ENCODE results near the gene ZNF205. TPM values are rescaled to one million over a fixed set of nuclear protein-coding genes. Genes with fewer than 3 reads are reported as not detected.

The ZNF205 gene
- total and polyA plus RNA-seq, 2 donors = 4.6 to 9.3 TPM

DNA sequence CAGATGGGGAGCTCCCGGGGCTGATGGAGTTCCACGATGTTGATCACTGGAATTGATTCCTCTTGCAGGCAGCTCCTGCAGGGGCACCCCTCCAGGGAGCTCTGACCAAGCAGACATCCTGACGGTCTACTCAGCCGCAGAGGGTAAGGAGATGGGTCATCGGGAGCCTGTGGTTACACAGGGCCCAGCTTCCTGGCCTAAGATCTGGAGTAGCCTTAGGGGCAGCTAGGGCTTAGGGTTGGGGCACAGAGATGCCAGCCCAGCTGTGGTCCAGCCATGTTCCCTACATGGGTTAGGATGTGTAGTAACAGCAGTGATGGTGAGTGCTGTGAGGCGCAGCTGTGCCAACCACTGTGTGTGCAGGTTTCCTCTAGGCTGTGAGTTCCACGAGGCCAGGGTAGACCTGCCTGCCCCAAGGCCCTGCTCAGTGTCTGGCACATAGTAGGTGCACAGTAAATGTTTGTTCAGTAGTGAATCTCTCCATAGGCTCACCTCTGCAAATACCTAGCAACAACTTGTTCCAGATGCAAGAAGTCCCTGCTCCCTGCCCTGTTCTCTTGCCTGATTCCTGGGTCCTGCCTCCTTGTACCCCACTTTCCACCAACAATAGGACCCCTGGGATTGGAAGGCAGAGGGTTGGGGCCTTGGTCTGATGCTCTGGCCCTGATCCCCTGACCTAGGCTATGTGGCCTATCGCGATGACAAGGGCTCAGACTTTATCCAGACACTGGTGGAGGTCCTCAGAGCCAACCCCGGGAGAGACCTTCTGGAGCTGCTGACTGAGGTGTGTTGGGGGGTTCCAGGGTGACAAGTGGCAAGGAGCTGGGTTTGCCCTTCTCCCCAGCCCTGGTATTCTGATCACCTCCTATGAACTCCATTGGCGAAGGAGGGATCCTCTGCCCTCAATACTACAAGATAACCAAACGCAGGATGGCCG, 36.1 kb downstream of the ZNF205 start:
- Histone ChIP-seq H3K27ac (ENCODE audit: low read depth in 1 of 2, low read length in 1 of 2) (no peak overlapping the region), H3K27me3 (ENCODE audit: control insufficient read depth in 2 of 2, insufficient read depth in 1 of 2, low read length in 1 of 2) (peaks cover 41 to 65% of the 10 kb centered on the region in 2 donors), H3K36me3 (ENCODE audit: control insufficient read depth in 2 of 2, insufficient read depth in 2 of 2, low read length in 1 of 2) (peaks cover 0 to 3% of the 10 kb centered on the region in 2 donors), H3K4me3 (ENCODE audit: low read length in 2 of 2) (no peak overlapping the region), H3K4me1 (ENCODE audit: control insufficient read depth in 2 of 2, insufficient read depth in 2 of 2, low read length in 2 of 2) (peaks cover 0 to 32% of the 10 kb centered on the region in 2 donors), H3K9me3 (ENCODE audit: control insufficient read depth in 2 of 2, insufficient read depth in 1 of 2, low read length in 1 of 2) (peaks cover 0 to 16% of the 10 kb centered on the region in 2 donors)
- 96% methylated on average over 13 of the region's 13 CpGs for WGBS
- no peak for DNase-seq (ENCODE audit: low read depth in 6 of 9, low spot score in 9 of 9)

DNA sequence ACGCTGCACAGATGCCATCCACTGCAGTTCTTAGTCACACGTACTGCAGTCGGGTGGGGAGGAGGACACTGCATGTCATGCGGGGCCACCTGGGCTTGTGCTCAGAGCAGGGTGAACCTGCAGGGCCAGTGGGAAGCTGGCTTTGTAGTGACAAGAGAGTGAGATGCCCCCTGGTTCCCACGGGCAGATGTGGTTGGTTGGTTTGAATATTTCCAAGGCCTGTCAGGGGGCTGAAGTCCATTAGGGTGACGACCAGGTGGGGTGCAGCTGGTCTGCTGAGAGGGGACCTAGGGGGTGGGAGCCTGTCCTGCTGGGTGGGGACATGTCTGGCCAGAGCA, 36.8 kb downstream of the ZNF205 start:
- Histone ChIP-seq H3K27ac (ENCODE audit: low read depth in 1 of 2, low read length in 1 of 2) (no peak overlapping the region), H3K36me3 (ENCODE audit: control insufficient read depth in 2 of 2, insufficient read depth in 2 of 2, low read length in 1 of 2) (peaks cover 0 to 3% of the 10 kb centered on the region in 2 donors), H3K27me3 (ENCODE audit: control insufficient read depth in 2 of 2, insufficient read depth in 1 of 2, low read length in 1 of 2) (peaks cover 42 to 72% of the 10 kb centered on the region in 2 donors), H3K4me1 (ENCODE audit: control insufficient read depth in 2 of 2, insufficient read depth in 2 of 2, low read length in 2 of 2) (peaks cover 0 to 32% of the 10 kb centered on the region in 2 donors), H3K4me3 (ENCODE audit: low read length in 2 of 2) (no peak overlapping the region), H3K9me3 (ENCODE audit: control insufficient read depth in 2 of 2, insufficient read depth in 1 of 2, low read length in 1 of 2) (peaks cover 0 to 16% of the 10 kb centered on the region in 2 donors)
- no peak for DNase-seq (ENCODE audit: low read depth in 6 of 9, low spot score in 9 of 9)
- WGBS = 95% methylated on average over 6 of the region's 6 CpGs

DNA sequence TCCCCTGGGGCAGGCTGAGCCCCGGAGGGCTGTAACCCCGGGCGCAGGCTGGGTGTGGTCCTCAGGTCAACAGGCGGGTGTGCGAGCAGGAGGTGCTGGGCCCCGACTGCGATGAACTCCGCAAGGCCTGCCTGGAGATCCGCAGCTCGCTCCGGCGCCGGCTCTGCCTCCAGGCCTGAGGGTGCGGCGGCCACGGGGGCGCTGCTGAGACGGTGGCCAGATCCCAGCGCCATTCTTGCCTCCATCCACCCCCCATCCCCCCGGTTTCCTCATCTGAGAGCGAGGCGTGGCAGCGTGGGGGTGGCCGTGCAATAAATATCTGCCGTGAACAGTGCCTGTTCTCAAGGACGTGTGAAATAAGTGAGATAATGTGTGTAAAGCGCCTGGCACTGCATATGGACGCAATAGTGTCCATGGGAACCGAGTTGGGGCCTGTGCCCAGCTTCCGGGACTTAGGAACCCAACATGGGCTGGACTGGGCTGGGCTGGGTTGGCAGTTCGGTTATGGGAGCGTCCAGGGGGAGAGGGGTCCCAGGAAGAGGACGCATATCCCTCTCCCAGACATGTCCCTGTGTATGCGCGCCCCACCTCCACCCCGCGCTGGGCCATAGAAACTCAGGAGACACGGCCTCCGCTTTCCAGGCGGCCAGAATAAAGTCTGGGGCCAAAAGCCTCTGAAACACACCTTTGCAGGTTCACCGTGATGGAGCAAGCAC, 37.4 kb downstream of the ZNF205 start:
- peak in 1 of 9 donors; percentile 41 for DNase-seq (ENCODE audit: low read depth in 6 of 9, low spot score in 9 of 9)
- peak overlapping the region; percentile 31 to 55 for H3K4me3 ChIP-seq (ENCODE audit: low read length in 2 of 2)
- peak overlapping the region; percentile 43 for H3K27ac ChIP-seq (ENCODE audit: low read depth in 1 of 2, low read length in 1 of 2)
- WGBS = 3% methylated on average over 41 of the region's 41 CpGs
- peaks cover 0 to 32% of the 10 kb centered on the region in 2 donors for H3K4me1 ChIP-seq (ENCODE audit: control insufficient read depth in 2 of 2, insufficient read depth in 2 of 2, low read length in 2 of 2)
- peaks cover 42 to 78% of the 10 kb centered on the region in 2 donors for H3K27me3 ChIP-seq (ENCODE audit: control insufficient read depth in 2 of 2, insufficient read depth in 1 of 2, low read length in 1 of 2)
- peaks cover 0 to 16% of the 10 kb centered on the region in 2 donors for H3K9me3 ChIP-seq (ENCODE audit: control insufficient read depth in 2 of 2, insufficient read depth in 1 of 2, low read length in 1 of 2)
- H3K36me3 ChIP-seq (ENCODE audit: control insufficient read depth in 2 of 2, insufficient read depth in 2 of 2, low read length in 1 of 2) = peaks cover 0 to 3% of the 10 kb centered on the region in 2 donors

GRCh38 chr16:3150346-3151218, 38.2 kb downstream of the ZNF205 start:
- Histone ChIP-seq H3K4me3 (ENCODE audit: low read length in 2 of 2) (peak overlapping the region; percentile 31 to 55), H3K27me3 (ENCODE audit: control insufficient read depth in 2 of 2, insufficient read depth in 1 of 2, low read length in 1 of 2) (peaks cover 49 to 85% of the 10 kb centered on the region in 2 donors), H3K27ac (ENCODE audit: low read depth in 1 of 2, low read length in 1 of 2) (peak overlapping the region; percentile 0 to 50), H3K9me3 (ENCODE audit: control insufficient read depth in 2 of 2, insufficient read depth in 1 of 2, low read length in 1 of 2) (peaks cover 2 to 16% of the 10 kb centered on the region in 2 donors), H3K36me3 (ENCODE audit: control insufficient read depth in 2 of 2, insufficient read depth in 2 of 2, low read length in 1 of 2) (peaks cover 0 to 3% of the 10 kb centered on the region in 2 donors), H3K4me1 (ENCODE audit: control insufficient read depth in 2 of 2, insufficient read depth in 2 of 2, low read length in 2 of 2) (peaks cover 0 to 32% of the 10 kb centered on the region in 2 donors)
- WGBS = 2% methylated on average over 62 of the region's 62 CpGs
- DNase-seq (ENCODE audit: low read depth in 6 of 9, low spot score in 9 of 9) = peak in 7 of 9 donors; percentile 57 to 90 (median 76)

- peaks cover 2 to 20% of the 10 kb centered on the region in 2 donors for H3K9me3 ChIP-seq (ENCODE audit: control insufficient read depth in 2 of 2, insufficient read depth in 1 of 2, low read length in 1 of 2)
- H3K36me3 ChIP-seq (ENCODE audit: control insufficient read depth in 2 of 2, insufficient read depth in 2 of 2, low read length in 1 of 2) = peaks cover 0 to 3% of the 10 kb centered on the region in 2 donors
- DNase-seq (ENCODE audit: low read depth in 6 of 9, low spot score in 9 of 9) = no peak
- no peak overlapping the region for H3K4me3 ChIP-seq (ENCODE audit: low read length in 2 of 2)
- H3K27ac ChIP-seq (ENCODE audit: low read depth in 1 of 2, low read length in 1 of 2) = no peak overlapping the region
- H3K27me3 ChIP-seq (ENCODE audit: control insufficient read depth in 2 of 2, insufficient read depth in 1 of 2, low read length in 1 of 2) = peaks cover 63 to 97% of the 10 kb centered on the region in 2 donors
- H3K4me1 ChIP-seq (ENCODE audit: control insufficient read depth in 2 of 2, insufficient read depth in 2 of 2, low read length in 2 of 2) = peaks cover 0 to 32% of the 10 kb centered on the region in 2 donors
- WGBS = 5% methylated on average over 15 of the region's 15 CpGs
Observed at GRCh38 chr16:3152027-3152276, 39.6 kb downstream of the ZNF205 start.

GRCh38 chr16:3152277-3152990, 40.0 kb downstream of the ZNF205 start:
- H3K4me3 ChIP-seq (ENCODE audit: low read length in 2 of 2) = peak overlapping the region; percentile 5 to 9
- H3K4me1 ChIP-seq (ENCODE audit: control insufficient read depth in 2 of 2, insufficient read depth in 2 of 2, low read length in 2 of 2) = peaks cover 0 to 35% of the 10 kb centered on the region in 2 donors
- H3K27me3 ChIP-seq (ENCODE audit: control insufficient read depth in 2 of 2, insufficient read depth in 1 of 2, low read length in 1 of 2) = peaks cover 65 to 100% of the 10 kb centered on the region in 2 donors
- no peak overlapping the region for H3K27ac ChIP-seq (ENCODE audit: low read depth in 1 of 2, low read length in 1 of 2)
- peak in 1 of 9 donors; percentile 63 for DNase-seq (ENCODE audit: low read depth in 6 of 9, low spot score in 9 of 9)
- peaks cover 0 to 3% of the 10 kb centered on the region in 2 donors for H3K36me3 ChIP-seq (ENCODE audit: control insufficient read depth in 2 of 2, insufficient read depth in 2 of 2, low read length in 1 of 2)
- peaks cover 2 to 25% of the 10 kb centered on the region in 2 donors for H3K9me3 ChIP-seq (ENCODE audit: control insufficient read depth in 2 of 2, insufficient read depth in 1 of 2, low read length in 1 of 2)
- WGBS = 2% methylated on average over 42 of the region's 42 CpGs

DNA sequence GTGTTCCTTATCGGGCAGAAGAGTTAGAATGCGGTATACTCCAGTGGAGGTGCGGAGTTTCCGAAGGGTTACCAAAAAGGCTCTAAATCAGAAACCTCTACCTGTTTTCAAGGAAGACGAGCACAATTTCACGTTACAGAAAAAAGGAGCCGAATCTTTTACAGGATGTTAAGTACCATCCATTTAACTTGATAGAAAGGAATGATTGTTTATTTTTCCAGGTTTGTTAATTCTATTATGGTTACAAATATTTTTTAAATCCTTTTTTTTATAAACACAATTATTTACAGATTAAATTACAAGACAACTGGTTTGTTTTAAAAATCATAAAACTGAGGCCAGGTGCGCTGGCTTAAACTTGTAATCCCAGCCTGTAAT, 40.6 kb downstream of the ZNF205 start:
- Histone ChIP-seq H3K4me3 (ENCODE audit: low read length in 2 of 2) (no peak overlapping the region), H3K36me3 (ENCODE audit: control insufficient read depth in 2 of 2, insufficient read depth in 2 of 2, low read length in 1 of 2) (peaks cover 0 to 3% of the 10 kb centered on the region in 2 donors), H3K4me1 (ENCODE audit: control insufficient read depth in 2 of 2, insufficient read depth in 2 of 2, low read length in 2 of 2) (peaks cover 3 to 41% of the 10 kb centered on the region in 2 donors), H3K27me3 (ENCODE audit: control insufficient read depth in 2 of 2, insufficient read depth in 1 of 2, low read length in 1 of 2) (peaks cover 64 to 100% of the 10 kb centered on the region in 2 donors), H3K27ac (ENCODE audit: low read depth in 1 of 2, low read length in 1 of 2) (no peak overlapping the region), H3K9me3 (ENCODE audit: control insufficient read depth in 2 of 2, insufficient read depth in 1 of 2, low read length in 1 of 2) (peaks cover 2 to 30% of the 10 kb centered on the region in 2 donors)
- DNase-seq (ENCODE audit: low read depth in 6 of 9, low spot score in 9 of 9) = no peak
- 15% methylated on average over 8 of the region's 8 CpGs for WGBS

GRCh38 chr16:3155181-3155580, 42.8 kb downstream of the ZNF205 start:
- Histone ChIP-seq H3K36me3 (ENCODE audit: control insufficient read depth in 2 of 2, insufficient read depth in 2 of 2, low read length in 1 of 2) (no peaks in the 10 kb centered on the region), H3K27ac (ENCODE audit: low read depth in 1 of 2, low read length in 1 of 2) (no peak overlapping the region), H3K4me1 (ENCODE audit: control insufficient read depth in 2 of 2, insufficient read depth in 2 of 2, low read length in 2 of 2) (peaks cover 11 to 45% of the 10 kb centered on the region in 2 donors), H3K9me3 (ENCODE audit: control insufficient read depth in 2 of 2, insufficient read depth in 1 of 2, low read length in 1 of 2) (peaks cover 2 to 37% of the 10 kb centered on the region in 2 donors), H3K27me3 (ENCODE audit: control insufficient read depth in 2 of 2, insufficient read depth in 1 of 2, low read length in 1 of 2) (peaks cover 62 to 100% of the 10 kb centered on the region in 2 donors), H3K4me3 (ENCODE audit: low read length in 2 of 2) (no peak overlapping the region)
- 97% methylated on average over 2 of the region's 2 CpGs for WGBS
- no peak for DNase-seq (ENCODE audit: low read depth in 6 of 9, low spot score in 9 of 9)

All from thymus (tissue), 11 donors.